GM23338 (cell line): ENCODE results near the gene PIGU. TPM values are rescaled to one million over a fixed set of nuclear protein-coding genes. Genes with fewer than 3 reads are reported as not detected.
"Not testable (repeated sequence)": the region's sequence is repeated elsewhere in the genome, so short reads cannot be mapped to it uniquely, and the experiment has no call there.

Experiments used
- ATAC-seq: fragments of 200-7000 bp; cut with Tn5 transposase; 3 replicates; pipeline ENCODE4 v1.9.1; 2020
- DNase-seq: peaks from one replicate; pipeline ENCODE4 v3.0.0-alpha.2; 2015; ENCODE audit warnings: low spot score
- H2AFZ ChIP-seq: fragments of 200-600 bp; sonication (generic); 2 replicates; pipeline ENCODE4 v1.8.0; 2016; ENCODE audit warnings: antibody characterized with exemption, mild to moderate bottlenecking, moderate library complexity
- H3F3A ChIP-seq: fragments of 200-600 bp; sonication (generic); replicated peaks from 2 replicates; pipeline ENCODE4 v1.8.0; 2017; ENCODE audit warnings: antibody characterized with exemption, mixed run types, low read depth
- H3K27ac ChIP-seq: fragments of 200-600 bp; sonication (generic); 2 replicates; pipeline ENCODE4 v1.6.1; 2016; ENCODE audit warnings: low read depth
- H3K27me3 ChIP-seq: fragments of 200-600 bp; sonication (generic); 2 replicates; pipeline ENCODE4 v1.8.0; 2016; ENCODE audit warnings: mild to moderate bottlenecking, mixed run types, moderate library complexity; ENCODE audit not compliant: insufficient read depth
- H3K36me3 ChIP-seq: fragments of 200-600 bp; sonication (generic); 2 replicates; pipeline ENCODE4 v1.8.0; 2016; ENCODE audit warnings: mild to moderate bottlenecking; ENCODE audit not compliant: insufficient read depth
- H3K4me1 ChIP-seq: fragments of 200-600 bp; sonication (generic); 2 replicates; pipeline ENCODE4 v1.8.0; 2016; ENCODE audit warnings: mild to moderate bottlenecking, moderate library complexity; ENCODE audit not compliant: insufficient read depth
- H3K4me2 ChIP-seq: fragments of 200-600 bp; sonication (generic); 2 replicates; pipeline ENCODE4 v1.7.1; 2017; ENCODE audit warnings: mixed run types
- H3K4me3 ChIP-seq: fragments of 200-600 bp; sonication (generic); 2 replicates; pipeline ENCODE4 v1.6.1; 2016; ENCODE audit warnings: mixed run types
- H3K79me2 ChIP-seq: fragments of 200-600 bp; sonication (generic); replicated peaks from 2 replicates; pipeline ENCODE4 v1.8.0; 2017; ENCODE audit warnings: mild to moderate bottlenecking; ENCODE audit not compliant: insufficient read depth
- H3K9me2 ChIP-seq: fragments of 200-600 bp; sonication (generic); 2 replicates; pipeline ENCODE4 v1.8.0; 2017; ENCODE audit not compliant: insufficient read depth
- H4K20me1 ChIP-seq: fragments of 200-600 bp; sonication (generic); replicated peaks from 2 replicates; pipeline ENCODE4 v1.8.0; 2017; ENCODE audit warnings: mild to moderate bottlenecking; ENCODE audit not compliant: insufficient read depth
- H3K27ac Mint-ChIP-seq: 2 replicates; pipeline ENCODE4 v1.8.0; 2020; ENCODE audit warnings: inconsistent platforms, mild to moderate bottlenecking, moderate library complexity, mixed read lengths
- H3K27me3 Mint-ChIP-seq: 3 replicates; pipeline ENCODE4 v1.8.0; 2022; ENCODE audit warnings: low read depth, mild to moderate bottlenecking, moderate library complexity, mixed read lengths, inconsistent platforms; ENCODE audit not compliant: insufficient read depth, poor library complexity
- H3K36me3 Mint-ChIP-seq: 3 replicates; pipeline ENCODE4 v1.8.0; 2021; ENCODE audit warnings: low read depth, mild to moderate bottlenecking, inconsistent platforms, moderate library complexity, mixed read lengths
- H3K4me1 Mint-ChIP-seq: 3 replicates; pipeline ENCODE4 v1.8.0; 2020; ENCODE audit warnings: mild to moderate bottlenecking, inconsistent platforms, mixed read lengths
- H3K4me3 Mint-ChIP-seq: 3 replicates; pipeline ENCODE4 v1.8.0; 2021; ENCODE audit warnings: moderate library complexity, mild to moderate bottlenecking, inconsistent platforms, mixed read lengths
- H3K9me3 Mint-ChIP-seq: 3 replicates; pipeline ENCODE4 v1.8.0; 2020; ENCODE audit warnings: moderate library complexity, mild to moderate bottlenecking, inconsistent platforms, mixed read lengths
- EZH2 ChIP-seq: fragments of 200-600 bp; sonication (generic); IDR thresholded peaks from one replicate; pipeline ENCODE4 v1.8.0; 2017; ENCODE audit warnings: antibody characterized with exemption, mild to moderate bottlenecking, low read depth; ENCODE audit not compliant: unreplicated experiment
- JUNB ChIP-seq: IDR thresholded peaks from one replicate; pipeline ENCODE4 v1.6.1; 2016; ENCODE audit warnings: antibody characterized with exemption; ENCODE audit not compliant: unreplicated experiment
- STAT1 ChIP-seq: IDR thresholded peaks from one replicate; pipeline ENCODE4 v1.6.1; 2016; ENCODE audit warnings: antibody characterized with exemption; ENCODE audit not compliant: unreplicated experiment
- polyA plus RNA-seq: library from polyadenylated mRNA; unstranded; fragments of >200 nt; fragmentation: Nextera tagmentation; extraction: Ambion mirVana; gene quantifications from 2 replicates; pipeline ENCODE4 v1.2.1, GENCODE V29; 2016
- total RNA-seq: library from RNA; depleted of rRNA; stranded (reverse); fragments of >200 nt; shearing (Covaris generic); gene quantifications from 2 replicates; pipeline ENCODE4 v1.2.3, GENCODE V29; 2014
- TF ChIP-seq, protein P1 (sequence below), 2 experiments: fragments of 200-600 bp in 1 of 2; sonication (generic) in 1 of 2; conservative IDR thresholded peaks; 2 replicates each; pipeline versions ENCODE4 v1.5.1 to v1.6.1; 2016 to 2017; ENCODE audit warnings: antibody characterized with exemption in 2 of 2, low read depth in 2 of 2, mild to moderate bottlenecking in 2 of 2, moderate library complexity in 1 of 2
- TF ChIP-seq, protein P2 (sequence below): IDR thresholded peaks from one replicate; pipeline ENCODE4 v1.6.1; 2018; ENCODE audit warnings: antibody characterized with exemption; ENCODE audit not compliant: unreplicated experiment
- TF ChIP-seq, protein P3 (sequence below): IDR thresholded peaks from 2 replicates; pipeline ENCODE4 v1.6.1; 2016; ENCODE audit warnings: antibody characterized with exemption

PIGU gene
- total and polyA plus RNA-seq, 2 experiments from 2014 or later: 24.3 to 28.9 TPM

DNA sequence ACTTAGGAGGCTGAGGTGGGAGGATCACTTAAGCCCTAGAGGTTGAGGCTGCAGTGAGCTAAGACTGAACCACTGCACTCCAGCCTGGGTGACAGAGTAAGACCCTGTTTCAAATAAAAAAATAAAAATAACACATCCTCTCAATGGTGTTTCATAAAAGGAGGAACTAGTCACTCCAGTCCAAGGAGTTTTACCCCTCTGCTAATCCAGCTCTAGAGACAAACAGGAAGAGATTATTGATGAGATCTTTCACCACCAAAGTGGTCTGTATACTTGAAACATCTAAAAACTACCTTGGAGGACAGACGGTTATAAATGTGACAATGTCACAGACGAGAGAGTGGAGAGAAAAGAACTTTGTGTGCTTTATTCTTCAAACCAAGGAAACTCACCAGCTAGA is 58.2 kb downstream of the PIGU start (continued):
- TF ChIP-seq, protein P1, sequence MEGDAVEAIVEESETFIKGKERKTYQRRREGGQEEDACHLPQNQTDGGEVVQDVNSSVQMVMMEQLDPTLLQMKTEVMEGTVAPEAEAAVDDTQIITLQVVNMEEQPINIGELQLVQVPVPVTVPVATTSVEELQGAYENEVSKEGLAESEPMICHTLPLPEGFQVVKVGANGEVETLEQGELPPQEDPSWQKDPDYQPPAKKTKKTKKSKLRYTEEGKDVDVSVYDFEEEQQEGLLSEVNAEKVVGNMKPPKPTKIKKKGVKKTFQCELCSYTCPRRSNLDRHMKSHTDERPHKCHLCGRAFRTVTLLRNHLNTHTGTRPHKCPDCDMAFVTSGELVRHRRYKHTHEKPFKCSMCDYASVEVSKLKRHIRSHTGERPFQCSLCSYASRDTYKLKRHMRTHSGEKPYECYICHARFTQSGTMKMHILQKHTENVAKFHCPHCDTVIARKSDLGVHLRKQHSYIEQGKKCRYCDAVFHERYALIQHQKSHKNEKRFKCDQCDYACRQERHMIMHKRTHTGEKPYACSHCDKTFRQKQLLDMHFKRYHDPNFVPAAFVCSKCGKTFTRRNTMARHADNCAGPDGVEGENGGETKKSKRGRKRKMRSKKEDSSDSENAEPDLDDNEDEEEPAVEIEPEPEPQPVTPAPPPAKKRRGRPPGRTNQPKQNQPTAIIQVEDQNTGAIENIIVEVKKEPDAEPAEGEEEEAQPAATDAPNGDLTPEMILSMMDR (conservative IDR thresholded peaks at IDR 0.05; ENCODE audit: low read depth in 2 of 2): no peak
- TF ChIP-seq, protein P2, sequence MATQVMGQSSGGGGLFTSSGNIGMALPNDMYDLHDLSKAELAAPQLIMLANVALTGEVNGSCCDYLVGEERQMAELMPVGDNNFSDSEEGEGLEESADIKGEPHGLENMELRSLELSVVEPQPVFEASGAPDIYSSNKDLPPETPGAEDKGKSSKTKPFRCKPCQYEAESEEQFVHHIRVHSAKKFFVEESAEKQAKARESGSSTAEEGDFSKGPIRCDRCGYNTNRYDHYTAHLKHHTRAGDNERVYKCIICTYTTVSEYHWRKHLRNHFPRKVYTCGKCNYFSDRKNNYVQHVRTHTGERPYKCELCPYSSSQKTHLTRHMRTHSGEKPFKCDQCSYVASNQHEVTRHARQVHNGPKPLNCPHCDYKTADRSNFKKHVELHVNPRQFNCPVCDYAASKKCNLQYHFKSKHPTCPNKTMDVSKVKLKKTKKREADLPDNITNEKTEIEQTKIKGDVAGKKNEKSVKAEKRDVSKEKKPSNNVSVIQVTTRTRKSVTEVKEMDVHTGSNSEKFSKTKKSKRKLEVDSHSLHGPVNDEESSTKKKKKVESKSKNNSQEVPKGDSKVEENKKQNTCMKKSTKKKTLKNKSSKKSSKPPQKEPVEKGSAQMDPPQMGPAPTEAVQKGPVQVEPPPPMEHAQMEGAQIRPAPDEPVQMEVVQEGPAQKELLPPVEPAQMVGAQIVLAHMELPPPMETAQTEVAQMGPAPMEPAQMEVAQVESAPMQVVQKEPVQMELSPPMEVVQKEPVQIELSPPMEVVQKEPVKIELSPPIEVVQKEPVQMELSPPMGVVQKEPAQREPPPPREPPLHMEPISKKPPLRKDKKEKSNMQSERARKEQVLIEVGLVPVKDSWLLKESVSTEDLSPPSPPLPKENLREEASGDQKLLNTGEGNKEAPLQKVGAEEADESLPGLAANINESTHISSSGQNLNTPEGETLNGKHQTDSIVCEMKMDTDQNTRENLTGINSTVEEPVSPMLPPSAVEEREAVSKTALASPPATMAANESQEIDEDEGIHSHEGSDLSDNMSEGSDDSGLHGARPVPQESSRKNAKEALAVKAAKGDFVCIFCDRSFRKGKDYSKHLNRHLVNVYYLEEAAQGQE: no peak
- TF ChIP-seq JUNB (no peak), STAT1 (no peak), EZH2 (no peak)
- TF ChIP-seq, protein P3, sequence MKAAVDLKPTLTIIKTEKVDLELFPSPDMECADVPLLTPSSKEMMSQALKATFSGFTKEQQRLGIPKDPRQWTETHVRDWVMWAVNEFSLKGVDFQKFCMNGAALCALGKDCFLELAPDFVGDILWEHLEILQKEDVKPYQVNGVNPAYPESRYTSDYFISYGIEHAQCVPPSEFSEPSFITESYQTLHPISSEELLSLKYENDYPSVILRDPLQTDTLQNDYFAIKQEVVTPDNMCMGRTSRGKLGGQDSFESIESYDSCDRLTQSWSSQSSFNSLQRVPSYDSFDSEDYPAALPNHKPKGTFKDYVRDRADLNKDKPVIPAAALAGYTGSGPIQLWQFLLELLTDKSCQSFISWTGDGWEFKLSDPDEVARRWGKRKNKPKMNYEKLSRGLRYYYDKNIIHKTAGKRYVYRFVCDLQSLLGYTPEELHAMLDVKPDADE: no peak

DNA sequence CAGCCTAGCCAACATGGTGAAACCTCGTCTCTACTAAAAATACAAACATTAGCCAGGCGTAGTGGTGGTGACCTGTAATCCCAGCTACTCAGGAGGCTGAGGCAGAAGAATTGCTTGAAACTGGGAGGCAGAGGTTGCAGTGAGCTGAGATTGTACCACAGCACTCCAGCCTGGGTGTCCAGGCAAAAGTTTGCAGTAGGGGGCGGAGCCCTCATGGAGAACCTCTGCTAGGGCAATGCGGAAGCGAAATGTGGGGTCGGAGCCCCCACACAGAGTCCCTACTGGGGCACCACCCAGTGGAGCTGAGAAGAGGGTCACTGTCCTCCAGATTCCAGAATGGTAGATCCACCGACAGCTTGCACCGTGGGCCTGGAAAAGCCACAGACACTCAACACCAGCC is 60.0 kb downstream of the PIGU start:
- H2AFZ ChIP-seq, H4K20me1 ChIP-seq, H3K4me3 ChIP-seq, ATAC-seq, H3K4me1 Mint-ChIP-seq, H3K27ac Mint-ChIP-seq, H3K27ac ChIP-seq, H3K27me3 ChIP-seq, H3K4me2 ChIP-seq, H3K4me1 ChIP-seq, H3K9me3 Mint-ChIP-seq, H3K79me2 ChIP-seq, H3K9me2 ChIP-seq, H3K36me3 ChIP-seq, H3K27me3 Mint-ChIP-seq, H3F3A ChIP-seq, H3K4me3 Mint-ChIP-seq: not testable (repeated sequence)
- DNase-seq: peak; percentile 34
- peaks cover 53% of the 10 kb centered on the region for H3K36me3 Mint-ChIP-seq
- TF ChIP-seq, protein P1 (conservative IDR thresholded peaks at IDR 0.05; ENCODE audit: low read depth in 2 of 2): peak; percentile 26; a peak in 3 of 4 replicates
